ENCODE data around the gene EYS.
"Not testable (repeated sequence)": the region's sequence is repeated elsewhere in the genome, so short reads cannot be mapped to it uniquely, and the experiment has no call there.

EYS gene

GRCh38 chr6:65637289-65638046 is 69.6 kb downstream of the EYS start:
- no peak for DNase-seq (ENCODE audit: low spot score)

GRCh38 chr6:65633501-65633900 is 73.5 kb downstream of the EYS start:
- DNase-seq (ENCODE audit: low spot score) = no peak

DNA sequence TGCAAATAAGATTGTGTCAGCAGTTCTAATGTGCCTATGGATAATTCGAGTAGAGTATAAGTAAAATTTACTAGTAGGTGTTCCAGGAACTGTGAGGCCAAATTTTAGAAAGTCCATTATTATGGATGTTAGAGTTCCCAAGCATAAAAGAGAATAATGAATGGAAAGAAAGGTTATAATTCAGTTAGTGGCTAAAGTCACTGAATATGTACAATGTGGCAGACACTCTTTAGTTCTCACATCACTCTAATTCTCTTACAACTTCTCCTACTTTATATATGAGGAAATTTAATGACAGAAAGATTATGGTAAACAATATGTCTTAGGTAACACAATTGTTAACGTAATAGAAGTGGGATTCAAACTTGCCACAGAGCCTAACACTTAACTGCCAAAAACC is 75.3 kb downstream of the EYS start:
- no peak for DNase-seq (ENCODE audit: low spot score)

DNA sequence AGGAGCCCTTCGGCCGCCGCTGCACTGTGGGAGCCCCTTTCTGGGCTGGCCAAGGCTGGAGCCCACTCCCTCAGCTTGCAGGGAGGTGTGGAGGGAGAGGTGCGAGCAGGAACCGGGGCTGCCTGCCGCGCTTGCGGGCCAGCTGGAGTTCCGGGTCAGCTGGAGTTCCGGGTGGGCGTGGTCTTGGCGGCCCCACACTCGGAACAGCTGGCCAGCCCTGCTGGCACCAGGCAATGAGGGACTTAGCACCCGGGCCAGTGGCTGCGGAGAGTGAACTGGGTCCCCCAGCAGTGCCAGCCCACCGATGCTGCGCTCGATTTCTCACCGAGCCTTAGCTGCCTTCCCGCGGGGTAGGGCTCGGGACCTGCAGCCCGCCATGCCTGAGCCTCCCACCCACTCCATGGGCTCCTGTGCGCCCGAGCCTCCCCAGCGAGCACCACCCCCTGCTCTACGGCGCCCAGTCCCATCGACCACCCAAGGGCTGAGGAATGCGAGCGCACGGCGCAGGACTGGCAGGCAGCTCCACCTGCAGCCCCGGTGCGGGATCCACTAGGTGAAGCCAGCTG is 79.5 kb downstream of the EYS start:
- DNase-seq (ENCODE audit: low spot score) = not testable (repeated sequence)

- DNase-seq (ENCODE audit: low spot score) = no peak
Observed at GRCh38 chr6:65627015-65627414, 80.0 kb downstream of the EYS start.

- DNase-seq (ENCODE audit: low spot score) = no peak
Observed at GRCh38 chr6:65623566-65623965, 83.5 kb downstream of the EYS start.

DNA sequence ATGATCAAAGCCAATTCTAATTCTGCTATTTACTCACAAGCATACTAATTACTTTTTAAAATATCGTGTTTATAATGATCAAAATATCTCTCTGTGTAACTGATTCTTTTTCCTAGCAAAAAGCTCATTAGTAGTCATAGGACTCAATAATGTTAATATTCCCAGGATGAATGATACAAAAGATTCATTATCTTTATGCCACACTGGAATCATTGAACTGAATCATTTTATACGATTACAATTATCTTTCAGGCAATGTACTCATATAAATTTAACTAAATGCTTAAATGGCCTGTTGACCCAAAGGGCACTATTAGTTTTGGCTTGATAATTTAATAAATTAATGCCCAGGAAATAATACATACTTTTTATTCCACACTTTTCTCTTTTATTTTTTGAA is 96.3 kb downstream of the EYS start:
- no peak for DNase-seq (ENCODE audit: low spot score)

DNA sequence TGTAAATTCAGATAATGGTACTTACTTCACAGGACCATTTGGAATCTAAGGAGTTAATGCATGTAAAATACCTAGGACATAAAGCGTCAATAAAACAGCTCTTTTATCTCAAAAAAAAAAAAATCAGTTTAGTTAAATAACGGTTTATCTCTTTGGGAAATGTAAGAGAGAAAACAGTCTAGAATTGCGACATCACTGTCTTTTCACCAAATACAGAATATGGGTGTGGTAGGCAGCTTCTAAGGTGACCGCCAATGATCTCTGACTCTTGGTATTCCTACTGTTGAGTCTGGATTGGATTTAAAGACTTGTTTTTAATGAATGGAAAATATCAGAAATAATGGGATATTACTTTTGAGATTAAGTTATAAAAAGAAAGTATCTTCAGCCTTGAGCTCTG is 111.5 kb downstream of the EYS start:
- DNase-seq (ENCODE audit: low spot score) = no peak

DNA sequence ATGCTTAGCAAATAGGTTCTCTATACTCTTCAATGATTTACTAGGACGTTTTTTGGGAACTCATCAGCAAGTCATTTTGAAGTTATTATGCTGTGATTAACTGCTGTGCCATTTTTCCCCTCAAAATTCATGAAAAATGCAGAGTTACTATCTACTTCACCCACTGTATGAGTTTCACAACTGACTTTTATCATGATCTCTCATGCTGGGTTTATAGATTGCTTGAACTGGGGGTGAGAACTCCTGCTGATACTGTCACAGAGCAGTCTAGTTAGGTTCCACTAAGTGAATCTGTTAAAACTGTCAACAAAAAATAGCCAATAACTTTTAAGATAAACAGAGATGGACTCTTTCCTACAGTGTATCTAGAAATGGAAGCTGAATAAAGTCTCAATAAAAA is 136.7 kb downstream of the EYS start:
- no peak for DNase-seq (ENCODE audit: low spot score)

- DNase-seq (ENCODE audit: low spot score) = no peak
Observed at GRCh38 chr6:65569505-65569904, 137.5 kb downstream of the EYS start.

DNA sequence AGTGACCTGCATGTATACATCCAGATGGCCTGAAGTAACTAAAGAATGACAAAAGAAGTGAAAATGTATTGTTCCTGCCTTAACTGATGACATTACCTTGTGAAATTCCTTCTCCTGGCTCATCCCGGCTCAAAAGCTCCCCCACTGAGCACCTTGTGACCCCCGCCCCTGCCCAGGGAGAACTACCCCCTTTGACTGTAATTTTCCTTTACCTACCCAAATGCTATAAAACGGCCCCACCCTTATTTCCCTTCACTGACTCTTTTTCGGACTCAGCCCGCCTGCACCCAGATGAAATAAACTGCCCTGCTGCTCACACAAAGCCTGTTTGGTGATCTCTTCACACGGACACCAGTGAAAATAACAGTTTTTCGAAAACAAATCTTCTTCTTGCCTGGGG is 138.0 kb downstream of the EYS start:
- DNase-seq (ENCODE audit: low spot score) = not testable (repeated sequence)

GRCh38 chr6:65566117-65566516 is 140.9 kb downstream of the EYS start:
- no peak for DNase-seq (ENCODE audit: low spot score)

DNA sequence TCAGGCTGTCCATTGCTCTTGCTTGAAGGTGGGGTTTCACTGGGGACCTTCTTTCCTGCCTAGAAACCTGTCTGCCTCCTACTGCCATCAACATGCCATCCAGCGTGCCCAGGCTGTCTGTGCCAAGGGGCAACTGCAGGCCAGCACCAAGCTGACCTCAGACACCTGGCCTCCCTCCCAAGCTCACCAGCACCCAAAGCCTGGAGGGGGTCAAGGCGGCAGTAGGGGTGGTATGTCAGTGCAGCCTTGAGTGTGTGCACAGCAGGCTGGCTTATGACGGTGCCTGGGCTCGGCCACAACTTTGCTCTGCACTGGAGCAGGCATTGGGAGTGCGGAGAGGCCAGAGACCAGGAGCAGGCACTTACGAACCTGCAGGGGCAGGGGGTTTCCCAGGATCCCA is 149.0 kb downstream of the EYS start:
- no peak for DNase-seq (ENCODE audit: low spot score)

DNA sequence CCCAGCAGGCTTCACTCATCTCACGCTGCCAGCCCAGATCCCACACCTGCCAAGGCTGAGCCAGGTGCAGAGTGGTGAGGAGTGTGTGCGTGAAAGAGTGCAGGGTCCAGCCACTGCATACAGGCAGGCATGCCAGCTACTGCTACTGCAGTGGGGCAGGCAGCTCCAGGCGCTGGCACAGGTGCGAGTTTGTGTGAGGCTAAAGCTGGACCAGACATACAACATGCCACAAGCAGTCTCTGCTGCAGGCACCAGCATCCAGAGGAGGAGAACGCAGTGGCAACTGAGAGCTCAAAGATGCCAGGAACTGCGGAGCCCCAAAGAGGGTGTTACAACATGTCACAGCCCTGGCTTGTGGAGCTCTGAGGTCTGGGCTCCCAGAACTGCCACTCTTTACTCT is 149.8 kb downstream of the EYS start:
- no peak for DNase-seq (ENCODE audit: low spot score)

GRCh38 chr6:65546894-65547293 is 160.1 kb downstream of the EYS start:
- no peak for DNase-seq (ENCODE audit: low spot score)

- DNase-seq (ENCODE audit: low spot score) = no peak
Observed at GRCh38 chr6:65545920-65546319, 161.1 kb downstream of the EYS start.

GRCh38 chr6:65538644-65539043 is 168.4 kb downstream of the EYS start:
- no peak for DNase-seq (ENCODE audit: low spot score)

DNA sequence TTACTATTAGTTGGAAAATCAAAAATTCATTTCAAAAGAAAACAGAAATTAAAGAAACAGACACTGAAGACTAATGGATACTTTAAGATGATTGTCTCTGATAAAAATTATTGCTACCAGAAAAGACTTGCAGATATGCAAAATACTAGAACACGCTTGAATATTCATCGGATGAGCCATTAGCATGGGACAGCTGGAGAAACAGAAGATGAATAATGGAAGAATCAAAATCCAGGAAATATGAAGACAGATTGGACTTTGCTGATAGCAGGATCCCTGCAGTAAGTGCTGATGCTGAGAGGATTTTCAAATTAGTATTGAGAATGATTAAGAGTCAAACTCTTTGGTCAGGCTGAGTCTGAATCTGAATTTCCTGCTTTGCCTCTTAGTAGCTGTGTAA is 169.4 kb downstream of the EYS start:
- no peak for DNase-seq (ENCODE audit: low spot score)

GRCh38 chr6:65531533-65531932 is 175.5 kb downstream of the EYS start:
- no peak for DNase-seq (ENCODE audit: low spot score)

DNA sequence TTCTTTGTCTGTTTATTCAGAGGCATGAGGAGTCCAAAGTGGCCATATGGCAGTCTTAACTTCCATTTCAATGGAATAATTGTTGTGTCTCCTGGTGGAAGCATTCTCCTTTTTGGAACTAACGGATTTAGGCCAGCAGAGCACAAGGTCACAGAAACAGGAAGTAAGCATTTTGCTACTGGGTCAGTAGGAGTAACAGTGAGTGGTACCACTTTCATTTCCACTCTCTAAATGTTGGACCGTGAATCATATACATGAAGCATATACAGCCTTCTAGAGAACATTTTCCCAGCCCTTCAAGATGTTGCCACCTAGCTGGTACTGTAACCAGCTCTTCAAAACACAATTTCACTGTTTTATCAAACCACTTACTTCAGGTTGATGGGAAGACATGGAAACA is 182.8 kb downstream of the EYS start:
- no peak for DNase-seq (ENCODE audit: low spot score)

GRCh38 chr6:65505736-65506135 is 201.3 kb downstream of the EYS start:
- DNase-seq (ENCODE audit: low spot score) = peak; percentile 20

DNA sequence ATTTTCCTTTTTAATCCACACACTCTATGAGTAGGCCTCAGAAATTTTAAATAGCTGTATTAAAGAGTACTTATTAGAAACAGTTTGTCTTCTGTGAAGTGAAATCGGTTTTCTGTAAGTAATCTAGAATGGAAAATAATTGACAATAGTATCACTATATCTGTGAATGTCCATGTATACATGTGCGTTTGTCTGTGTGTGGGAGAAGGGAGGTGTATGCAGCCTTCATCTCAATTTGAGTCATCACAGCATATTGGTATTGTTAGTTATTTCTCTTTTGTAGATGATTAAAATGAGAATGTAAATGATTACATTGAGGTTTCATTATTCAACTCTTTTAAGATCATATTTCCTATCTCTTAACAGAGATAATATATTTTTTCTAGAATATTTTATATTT is 206.0 kb downstream of the EYS start:
- DNase-seq (ENCODE audit: low spot score) = no peak

DNA sequence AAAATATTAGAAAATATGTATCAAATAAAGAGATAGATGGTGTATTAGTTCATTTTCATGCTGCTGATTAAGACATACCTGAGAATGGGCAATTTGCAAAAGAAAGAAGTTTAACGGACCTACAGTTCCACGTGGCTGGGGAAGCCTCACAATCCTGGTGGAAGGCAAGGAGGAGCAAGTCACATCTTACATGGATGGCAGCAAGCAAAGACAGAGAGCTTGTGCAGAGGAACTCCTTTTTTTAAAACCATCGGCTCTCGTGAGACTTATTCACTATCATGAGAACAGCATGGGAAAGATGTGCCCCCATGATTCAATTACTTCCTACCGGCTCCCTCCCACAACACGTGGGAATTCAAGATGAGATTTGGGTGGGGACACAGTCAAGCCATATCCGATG is 223.4 kb downstream of the EYS start:
- DNase-seq (ENCODE audit: low spot score) = not testable (repeated sequence)

- DNase-seq (ENCODE audit: low spot score) = no peak
Observed at GRCh38 chr6:65469650-65470049, 237.4 kb downstream of the EYS start.
